AG10803 (cell line): ENCODE data around the gene WDR89.
A peak's percentile ranks its signal among the peaks of the same experiment; 100 is the strongest.
"Not testable (repeated sequence)": the region's sequence is repeated elsewhere in the genome, so short reads cannot be mapped to it uniquely, and the experiment has no call there.

Experiments used
- DNase-seq: peaks from one replicate; pipeline ENCODE4 v3.0.0; 2010; ENCODE audit warnings: low read depth
- H3K4me3 ChIP-seq: 2 replicates; pipeline ENCODE4 v1.5.1; 2011; ENCODE audit warnings: mild to moderate bottlenecking, low read length, control low read depth
- TF ChIP-seq, protein P1 (sequence below): conservative IDR thresholded peaks from 2 replicates; pipeline ENCODE4 v1.5.1; 2011; ENCODE audit warnings: mild to moderate bottlenecking, low read length, control low read depth, inconsistent platforms

The WDR89 gene

DNA sequence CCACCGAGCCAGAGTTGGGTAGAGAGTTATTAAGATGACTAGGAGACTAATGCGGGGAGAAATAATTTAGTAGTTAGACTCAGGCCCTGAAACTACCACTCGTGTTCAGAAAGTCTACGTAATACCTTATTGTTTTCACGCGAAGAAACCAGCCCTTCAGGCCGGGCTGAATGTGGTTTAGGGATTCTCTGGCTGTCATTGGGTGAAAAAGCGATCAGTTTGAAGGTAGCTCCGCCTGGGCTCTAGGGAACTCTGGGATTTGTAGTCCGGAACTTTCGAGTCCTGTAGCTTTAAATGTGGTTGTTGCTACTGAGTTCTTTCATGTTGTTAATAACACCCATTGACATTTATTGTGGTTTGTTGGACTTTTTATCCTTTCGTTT lies 549 bp upstream of the WDR89 start:
- peak overlapping the region; percentile 69 for H3K4me3 ChIP-seq
- TF ChIP-seq, protein P1, sequence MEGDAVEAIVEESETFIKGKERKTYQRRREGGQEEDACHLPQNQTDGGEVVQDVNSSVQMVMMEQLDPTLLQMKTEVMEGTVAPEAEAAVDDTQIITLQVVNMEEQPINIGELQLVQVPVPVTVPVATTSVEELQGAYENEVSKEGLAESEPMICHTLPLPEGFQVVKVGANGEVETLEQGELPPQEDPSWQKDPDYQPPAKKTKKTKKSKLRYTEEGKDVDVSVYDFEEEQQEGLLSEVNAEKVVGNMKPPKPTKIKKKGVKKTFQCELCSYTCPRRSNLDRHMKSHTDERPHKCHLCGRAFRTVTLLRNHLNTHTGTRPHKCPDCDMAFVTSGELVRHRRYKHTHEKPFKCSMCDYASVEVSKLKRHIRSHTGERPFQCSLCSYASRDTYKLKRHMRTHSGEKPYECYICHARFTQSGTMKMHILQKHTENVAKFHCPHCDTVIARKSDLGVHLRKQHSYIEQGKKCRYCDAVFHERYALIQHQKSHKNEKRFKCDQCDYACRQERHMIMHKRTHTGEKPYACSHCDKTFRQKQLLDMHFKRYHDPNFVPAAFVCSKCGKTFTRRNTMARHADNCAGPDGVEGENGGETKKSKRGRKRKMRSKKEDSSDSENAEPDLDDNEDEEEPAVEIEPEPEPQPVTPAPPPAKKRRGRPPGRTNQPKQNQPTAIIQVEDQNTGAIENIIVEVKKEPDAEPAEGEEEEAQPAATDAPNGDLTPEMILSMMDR, result no peak
- peak; percentile 94 for DNase-seq

DNA sequence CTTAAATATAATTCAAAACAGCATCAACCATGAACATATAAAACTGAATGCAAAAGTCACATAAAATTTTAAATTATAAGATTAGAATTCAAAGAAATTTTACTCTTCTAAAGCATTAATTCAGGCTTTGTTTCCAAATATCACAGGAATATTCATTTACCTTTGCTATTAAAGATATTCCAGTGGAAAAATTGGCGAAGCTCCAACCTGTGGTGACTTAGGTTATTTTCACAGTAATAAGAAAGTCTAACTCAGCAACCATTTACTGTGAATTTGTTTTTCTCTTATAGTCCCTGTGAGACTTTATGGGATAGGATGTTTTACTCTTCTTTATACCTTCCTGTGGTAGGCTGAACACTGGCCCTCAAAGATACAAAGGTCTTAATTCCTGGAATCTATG lies 3.2 kb downstream of the WDR89 start:
- no peak overlapping the region for H3K4me3 ChIP-seq
- no peak for DNase-seq
- TF ChIP-seq, protein P1, result no peak

DNA sequence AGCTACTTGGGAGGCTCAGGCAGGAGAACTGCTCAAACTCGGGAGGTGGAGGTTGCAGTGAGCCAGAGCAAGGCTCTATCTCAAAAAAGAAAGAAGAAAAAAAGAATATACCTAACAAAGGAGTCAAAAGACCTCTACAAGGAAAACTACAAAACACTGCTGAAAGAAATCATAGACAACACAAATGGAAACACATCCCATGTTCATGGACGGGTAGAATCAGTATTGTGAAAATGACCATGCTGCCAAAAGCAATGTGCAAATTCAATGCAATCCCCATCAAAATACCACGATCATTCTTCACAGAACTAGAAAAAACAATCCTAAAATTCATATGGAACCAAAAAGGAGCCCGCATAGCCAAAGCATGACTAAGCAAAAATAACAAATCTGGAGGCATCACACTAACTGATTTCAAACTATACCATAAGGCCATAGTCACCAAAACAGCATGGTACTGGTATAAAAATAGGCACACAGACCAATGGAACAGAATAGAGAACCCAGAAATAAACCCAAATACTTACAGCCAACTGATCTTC lies 5.5 kb downstream of the WDR89 start:
- H3K4me3 ChIP-seq, DNase-seq: not testable (repeated sequence)

DNA sequence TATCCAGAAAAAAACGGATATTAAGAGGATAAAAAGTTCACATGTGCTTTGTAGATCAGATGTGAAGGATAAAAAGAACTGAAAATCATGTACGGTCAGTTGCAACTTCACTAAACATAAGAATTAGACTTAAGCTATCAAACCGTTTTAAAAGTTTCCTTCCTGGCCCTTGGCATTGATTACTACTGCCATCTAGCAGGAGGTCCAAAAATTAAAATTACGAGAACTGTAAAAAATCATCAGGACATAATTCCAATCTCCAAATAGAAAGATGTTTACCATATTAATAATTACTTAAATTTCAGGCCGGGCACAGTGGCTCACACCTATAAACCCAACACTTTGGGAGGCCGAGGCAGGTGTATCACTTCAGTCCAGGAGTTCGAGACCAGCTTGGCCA lies 7.9 kb downstream of the WDR89 start:
- DNase-seq, result no peak
- TF ChIP-seq, protein P1, result peak; percentile 17; the same call in 1 of the 2 replicates
- no peak overlapping the region for H3K4me3 ChIP-seq

DNA sequence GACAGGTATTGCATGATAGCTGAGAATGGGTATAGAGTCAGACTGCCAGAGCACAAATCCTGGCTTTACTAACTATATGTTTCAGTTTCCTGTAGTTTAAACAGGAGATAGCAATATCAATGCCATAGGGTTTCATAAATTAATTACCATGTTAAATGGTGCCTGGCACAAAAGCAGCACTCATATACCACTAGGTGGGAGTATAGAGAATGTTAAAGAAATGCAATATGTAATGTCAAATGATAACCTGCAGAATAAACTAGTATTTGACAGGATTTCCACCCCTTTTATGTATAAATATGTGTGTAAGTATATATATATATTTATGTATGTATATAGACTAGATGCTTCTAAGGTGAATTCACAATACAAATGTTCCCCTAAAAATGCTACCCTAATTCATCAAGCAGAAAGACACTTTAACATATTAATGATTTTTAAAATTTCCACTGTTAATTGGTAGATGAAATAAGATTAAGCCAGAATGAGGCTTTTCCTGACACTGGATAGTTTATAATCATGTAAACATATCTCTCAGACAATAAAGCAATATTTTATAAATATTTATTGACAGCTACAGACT lies 8.6 kb downstream of the WDR89 start:
- TF ChIP-seq, protein P1, result peak; percentile 66
- no peak overlapping the region for H3K4me3 ChIP-seq
- peak; percentile 25 for DNase-seq

DNA sequence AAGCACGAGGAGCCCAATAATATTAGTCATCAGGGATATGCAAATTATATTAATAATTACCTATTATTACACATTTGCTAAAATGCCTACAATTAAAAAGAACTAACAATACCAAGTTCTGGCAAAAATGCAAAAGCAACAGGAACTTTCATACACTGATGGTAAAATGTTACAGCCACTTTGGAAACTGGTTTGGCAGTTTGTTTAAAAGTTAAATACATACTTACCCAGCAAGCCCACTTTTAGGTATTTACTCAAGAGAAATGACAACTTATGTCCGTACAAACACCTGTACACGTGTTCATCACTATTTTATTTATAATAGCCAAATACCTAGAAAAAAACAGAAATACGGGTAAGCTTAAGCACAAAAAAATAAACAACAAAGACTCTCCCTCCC lies 17.0 kb downstream of the WDR89 start:
- TF ChIP-seq, protein P1, result no peak
- H3K4me3 ChIP-seq, result no peak overlapping the region
- DNase-seq, result no peak

DNA sequence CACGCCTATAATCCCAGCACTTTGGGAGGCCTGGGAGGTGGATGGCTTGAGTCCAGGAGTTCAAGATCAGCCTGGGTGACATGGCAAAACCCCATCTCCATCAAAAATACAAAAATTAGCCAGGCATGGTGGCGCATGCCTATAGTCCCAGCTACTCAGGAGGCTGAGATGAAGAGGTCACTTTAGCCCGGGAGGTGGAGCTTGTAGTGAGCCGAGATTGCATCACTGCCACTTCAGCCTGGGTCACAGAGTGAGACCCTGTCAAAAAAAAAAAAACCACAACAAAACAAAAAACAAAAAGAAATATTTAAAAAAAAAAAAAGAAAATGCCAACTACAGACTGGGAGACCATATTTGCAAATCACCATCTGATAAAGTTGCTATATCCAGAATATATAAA lies 17.5 kb downstream of the WDR89 start:
- no peak overlapping the region for H3K4me3 ChIP-seq
- no peak for DNase-seq
- TF ChIP-seq, protein P1, result no peak

DNA sequence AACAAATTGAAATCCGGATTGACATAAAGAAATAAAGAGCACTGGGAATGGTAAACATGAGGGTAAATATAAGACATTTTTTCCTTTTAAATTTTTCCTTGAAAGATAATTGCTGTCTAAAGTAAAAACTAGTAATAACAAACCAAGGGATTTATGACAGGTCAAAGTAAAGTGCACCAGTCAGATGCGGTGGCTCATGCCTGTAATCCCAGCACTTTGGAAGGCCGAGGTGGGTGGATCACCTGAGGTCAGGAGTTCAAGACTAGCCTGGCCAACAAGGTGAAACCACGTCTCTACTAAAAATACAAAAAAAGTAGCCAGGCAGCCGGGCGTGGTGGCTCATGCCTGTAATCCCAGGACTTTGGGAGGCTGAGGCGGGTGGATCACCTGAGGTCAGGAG lies 19.7 kb downstream of the WDR89 start:
- DNase-seq, H3K4me3 ChIP-seq: not testable (repeated sequence)
